ENCODE results near the gene IL17RD.

DNA sequence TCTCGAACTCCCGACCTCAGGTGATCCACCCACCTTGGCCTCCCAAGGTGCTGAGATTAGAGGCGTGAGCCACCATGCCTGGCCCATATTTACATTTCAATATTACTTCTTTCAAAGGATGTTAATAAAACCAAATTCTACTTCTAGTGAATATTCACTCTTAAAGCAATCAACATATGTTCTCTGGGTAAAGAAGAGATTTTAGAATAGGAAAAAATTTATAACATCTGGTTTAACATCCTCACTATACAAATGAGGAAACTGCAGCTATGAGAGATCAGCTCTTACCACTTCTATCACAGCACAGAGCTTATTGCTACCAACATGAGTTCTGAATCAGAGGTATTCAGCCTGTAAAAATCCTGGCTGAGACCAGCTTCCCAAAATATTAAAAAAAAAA, 48.7 kb downstream of the IL17RD start:
- no peak for TF ChIP-seq EZH2phosphoT487 (IDR thresholded peaks at IDR 0.05; ENCODE audit: insufficient read depth, low read depth)
- TF ChIP-seq EZH2 (IDR thresholded peaks at IDR 0.05; ENCODE audit: insufficient read depth, poor library complexity, severe bottlenecking), result no peak

Data from GM23248 (cell line).